Progenitor cell of endocrine pancreas (in vitro differentiated cells): ENCODE results near the gene TNFSF4. TPM values are rescaled to one million over a fixed set of nuclear protein-coding genes. Genes with fewer than 3 reads are reported as not detected.
"Not testable (repeated sequence)": the region's sequence is repeated elsewhere in the genome, so short reads cannot be mapped to it uniquely, and the experiment has no call there.

Source experiments
- DNase-seq: peaks from one replicate; pipeline ENCODE4 v3.0.0; 2021; ENCODE audit warnings: low spot score; ENCODE audit not compliant: unreplicated experiment
- H3K27ac Mint-ChIP-seq: 2 replicates; pipeline ENCODE4 v1.8.0; 2021; ENCODE audit warnings: mild to moderate bottlenecking, moderate library complexity, mixed read lengths
- H3K27me3 Mint-ChIP-seq: 2 replicates; pipeline ENCODE4 v1.8.0; 2021; ENCODE audit warnings: mixed read lengths
- H3K36me3 Mint-ChIP-seq: 2 replicates; pipeline ENCODE4 v1.8.0; 2022; ENCODE audit warnings: mixed read lengths; ENCODE audit not compliant: insufficient read depth
- H3K4me1 Mint-ChIP-seq: 2 replicates; pipeline ENCODE4 v1.8.0; 2021; ENCODE audit warnings: low read depth, mixed read lengths
- H3K4me3 Mint-ChIP-seq: 2 replicates; pipeline ENCODE4 v1.8.0; 2021; ENCODE audit warnings: low read depth, mild to moderate bottlenecking, moderate library complexity, mixed read lengths
- H3K9me3 Mint-ChIP-seq: 2 replicates; pipeline ENCODE4 v1.8.0; 2021; ENCODE audit warnings: low read depth, mixed read lengths
- total RNA-seq: library from RNA; stranded (reverse); gene quantifications from 2 replicates; pipeline ENCODE4 v1.2.1, GENCODE V29; 2021
- TF ChIP-seq, protein P1 (sequence below): fragments of 200-600 bp; sonication (generic); IDR thresholded peaks from one replicate; pipeline ENCODE4 v1.5.0; 2021; ENCODE audit warnings: antibody characterized with exemption, mild to moderate bottlenecking; ENCODE audit not compliant: unreplicated experiment

The TNFSF4 gene
- total RNA-seq, 1 donor from 2014 or later = 1.7 TPM

DNA sequence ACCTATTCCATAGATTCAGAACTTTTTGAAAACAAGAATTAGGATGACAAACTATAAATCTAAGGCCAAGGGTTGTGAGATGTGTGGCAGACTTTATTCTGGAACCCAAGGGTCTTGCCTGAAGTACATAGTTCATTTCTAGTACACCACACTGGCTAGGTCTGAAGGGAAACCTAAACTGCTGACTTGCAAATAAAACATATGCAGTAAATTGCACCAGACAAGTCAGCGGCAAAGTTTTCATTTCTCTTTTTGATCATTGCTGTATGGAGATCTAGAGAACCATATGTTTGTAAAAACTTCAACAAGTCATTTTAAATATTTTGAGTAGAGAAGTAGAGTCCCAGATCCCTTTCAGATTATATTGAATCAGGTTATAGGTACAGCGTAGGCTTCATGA, 43.9 kb downstream of the TNFSF4 start:
- H3K4me1 Mint-ChIP-seq = peaks cover 9% of the 10 kb centered on the region
- no peaks in the 10 kb centered on the region for H3K36me3 Mint-ChIP-seq
- TF ChIP-seq, protein P1, sequence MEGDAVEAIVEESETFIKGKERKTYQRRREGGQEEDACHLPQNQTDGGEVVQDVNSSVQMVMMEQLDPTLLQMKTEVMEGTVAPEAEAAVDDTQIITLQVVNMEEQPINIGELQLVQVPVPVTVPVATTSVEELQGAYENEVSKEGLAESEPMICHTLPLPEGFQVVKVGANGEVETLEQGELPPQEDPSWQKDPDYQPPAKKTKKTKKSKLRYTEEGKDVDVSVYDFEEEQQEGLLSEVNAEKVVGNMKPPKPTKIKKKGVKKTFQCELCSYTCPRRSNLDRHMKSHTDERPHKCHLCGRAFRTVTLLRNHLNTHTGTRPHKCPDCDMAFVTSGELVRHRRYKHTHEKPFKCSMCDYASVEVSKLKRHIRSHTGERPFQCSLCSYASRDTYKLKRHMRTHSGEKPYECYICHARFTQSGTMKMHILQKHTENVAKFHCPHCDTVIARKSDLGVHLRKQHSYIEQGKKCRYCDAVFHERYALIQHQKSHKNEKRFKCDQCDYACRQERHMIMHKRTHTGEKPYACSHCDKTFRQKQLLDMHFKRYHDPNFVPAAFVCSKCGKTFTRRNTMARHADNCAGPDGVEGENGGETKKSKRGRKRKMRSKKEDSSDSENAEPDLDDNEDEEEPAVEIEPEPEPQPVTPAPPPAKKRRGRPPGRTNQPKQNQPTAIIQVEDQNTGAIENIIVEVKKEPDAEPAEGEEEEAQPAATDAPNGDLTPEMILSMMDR = no peak
- H3K4me3 Mint-ChIP-seq = no peak overlapping the region
- no peaks in the 10 kb centered on the region for H3K27me3 Mint-ChIP-seq
- DNase-seq = no peak
- H3K9me3 Mint-ChIP-seq = peaks cover 4% of the 10 kb centered on the region
- H3K27ac Mint-ChIP-seq = no peak overlapping the region

DNA sequence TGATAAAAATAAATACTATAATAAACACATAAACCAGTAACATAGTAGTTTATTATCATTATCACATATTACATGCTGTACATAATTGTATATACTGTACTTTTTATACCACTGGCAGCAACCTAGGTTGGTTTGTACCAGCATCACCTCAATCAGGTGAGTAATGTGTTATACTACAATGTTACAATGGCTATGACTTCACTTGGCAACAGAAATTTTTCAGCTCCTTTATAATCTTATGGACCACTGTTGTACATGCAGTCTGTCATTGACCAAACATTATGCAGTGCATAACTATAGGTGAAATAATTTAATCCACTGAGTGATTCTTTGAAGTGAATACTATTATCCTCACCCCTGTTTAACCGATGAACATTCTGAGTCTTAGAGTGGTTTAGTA, 44.5 kb downstream of the TNFSF4 start:
- H3K36me3 Mint-ChIP-seq = no peaks in the 10 kb centered on the region
- TF ChIP-seq, protein P1 = no peak
- no peaks in the 10 kb centered on the region for H3K27me3 Mint-ChIP-seq
- peaks cover 9% of the 10 kb centered on the region for H3K4me1 Mint-ChIP-seq
- H3K9me3 Mint-ChIP-seq = peaks cover 4% of the 10 kb centered on the region
- DNase-seq = no peak
- no peak overlapping the region for H3K27ac Mint-ChIP-seq
- no peak overlapping the region for H3K4me3 Mint-ChIP-seq

DNA sequence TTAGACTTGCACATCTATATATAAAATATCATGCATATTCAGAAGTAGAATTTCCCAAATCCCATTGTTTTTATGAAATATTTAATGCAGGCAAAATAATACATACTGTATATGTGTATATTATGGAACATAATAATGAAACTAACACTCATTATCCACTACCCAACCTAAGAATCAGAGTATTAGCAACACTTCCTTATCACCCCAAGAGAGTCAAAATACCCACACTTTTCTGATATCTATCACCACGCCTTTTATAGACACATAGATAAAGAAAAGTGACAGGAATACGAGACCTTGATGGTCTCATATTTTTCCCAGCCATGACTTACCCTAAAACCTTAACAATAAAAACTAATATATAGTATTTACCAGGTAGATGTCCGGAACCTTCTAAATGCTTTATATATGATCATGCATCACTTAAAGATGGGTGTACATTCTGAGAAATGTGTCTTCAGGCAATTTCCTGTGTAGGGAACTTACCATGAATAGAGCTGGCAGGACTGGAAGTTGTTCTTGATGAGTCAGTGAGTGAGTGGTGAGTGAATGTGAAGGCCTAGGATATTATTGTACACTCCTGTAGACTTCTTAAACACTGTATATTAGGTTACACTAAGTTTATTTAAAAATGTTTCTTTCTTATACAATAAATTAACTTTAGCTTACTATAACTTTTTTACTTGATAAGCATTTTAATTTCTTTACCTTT, 45.5 kb downstream of the TNFSF4 start:
- Mint-ChIP-seq H3K27me3 (no peaks in the 10 kb centered on the region), H3K4me1 (peaks cover 9% of the 10 kb centered on the region), H3K9me3 (peaks cover 8% of the 10 kb centered on the region), H3K27ac (no peak overlapping the region), H3K36me3 (no peaks in the 10 kb centered on the region), H3K4me3 (no peak overlapping the region)
- TF ChIP-seq, protein P1 = no peak
- no peak for DNase-seq

DNA sequence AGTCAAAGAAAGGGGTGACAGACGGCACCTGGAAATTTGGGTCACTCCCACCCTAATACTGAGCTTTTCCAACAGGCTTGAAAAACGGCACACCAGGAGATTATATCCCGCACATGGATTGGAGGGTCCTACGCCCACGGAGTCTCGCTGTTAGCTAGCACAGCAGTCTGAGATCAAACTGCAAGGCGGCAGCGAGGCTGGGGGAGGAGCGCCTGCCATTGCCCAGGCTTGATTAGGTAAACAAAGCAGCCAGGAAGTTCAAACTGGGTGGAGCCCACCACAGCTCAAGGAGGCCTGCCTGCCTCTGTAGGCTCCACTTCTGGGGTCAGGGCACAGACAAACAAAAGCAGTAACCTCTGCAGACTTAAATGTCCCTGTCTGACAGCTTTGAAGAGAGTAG, 53.2 kb downstream of the TNFSF4 start:
- not testable (repeated sequence) for H3K27ac Mint-ChIP-seq, DNase-seq, H3K36me3 Mint-ChIP-seq, H3K4me1 Mint-ChIP-seq, H3K27me3 Mint-ChIP-seq, H3K4me3 Mint-ChIP-seq
- H3K9me3 Mint-ChIP-seq = peaks cover 23% of the 10 kb centered on the region

DNA sequence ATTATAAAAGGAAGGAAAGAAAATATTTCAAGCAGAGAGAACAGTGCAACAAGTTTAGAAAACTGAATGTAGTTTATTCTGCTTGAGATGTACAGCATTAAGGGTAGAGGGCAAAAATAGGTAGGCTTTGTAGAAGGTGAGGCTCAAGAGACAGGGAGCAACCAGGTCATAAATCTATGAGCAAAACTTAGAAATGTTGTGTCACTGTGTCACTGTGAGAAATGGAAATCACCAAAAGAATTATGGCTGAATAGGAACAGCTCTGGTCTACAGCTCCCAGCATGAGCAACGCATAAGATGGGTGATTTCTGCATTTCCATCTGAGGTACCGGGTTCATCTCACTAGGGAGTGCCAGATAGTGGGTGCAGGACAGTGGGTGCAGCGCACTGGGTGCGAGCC, 53.6 kb downstream of the TNFSF4 start:
- Mint-ChIP-seq H3K9me3 (peaks cover 23% of the 10 kb centered on the region), H3K27ac (peak overlapping the region; percentile 53), H3K36me3 (peaks cover 6% of the 10 kb centered on the region), H3K4me3 (no peak overlapping the region), H3K27me3 (no peaks in the 10 kb centered on the region), H3K4me1 (no peaks in the 10 kb centered on the region)
- DNase-seq = no peak
- TF ChIP-seq, protein P1 = no peak

DNA sequence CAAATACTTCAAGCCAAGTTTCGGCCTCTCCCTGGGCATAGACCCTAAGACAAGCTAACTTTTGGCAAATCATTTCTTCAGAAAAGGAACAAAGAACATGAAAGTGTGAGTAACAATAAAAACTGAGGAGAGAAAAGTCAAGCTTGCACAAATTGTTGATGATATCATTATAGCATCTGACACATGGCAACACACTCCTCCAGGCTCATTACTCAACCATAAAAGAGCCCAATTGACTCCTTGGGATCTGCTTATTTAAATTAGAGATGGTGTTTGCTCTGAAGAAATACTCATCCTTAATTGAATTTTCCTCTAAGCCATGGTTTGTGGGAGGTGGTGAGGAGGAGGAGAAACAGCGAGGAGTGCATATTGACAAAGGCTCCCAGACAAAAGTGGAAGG, 54.5 kb downstream of the TNFSF4 start:
- peaks cover 24% of the 10 kb centered on the region for H3K9me3 Mint-ChIP-seq
- H3K27ac Mint-ChIP-seq = no peak overlapping the region
- no peak for DNase-seq
- H3K36me3 Mint-ChIP-seq = peaks cover 6% of the 10 kb centered on the region
- H3K4me3 Mint-ChIP-seq = no peak overlapping the region
- H3K4me1 Mint-ChIP-seq = no peaks in the 10 kb centered on the region
- H3K27me3 Mint-ChIP-seq = no peaks in the 10 kb centered on the region
- TF ChIP-seq, protein P1 = no peak
